ENCODE data around the gene HRH2. TPM values are rescaled to one million over a fixed set of nuclear protein-coding genes. Genes with fewer than 3 reads are reported as not detected.

The HRH2 gene
- total RNA-seq, 4 donors from 2014 or later, result 0.15 to 4.5 (median 1.4) TPM

DNA sequence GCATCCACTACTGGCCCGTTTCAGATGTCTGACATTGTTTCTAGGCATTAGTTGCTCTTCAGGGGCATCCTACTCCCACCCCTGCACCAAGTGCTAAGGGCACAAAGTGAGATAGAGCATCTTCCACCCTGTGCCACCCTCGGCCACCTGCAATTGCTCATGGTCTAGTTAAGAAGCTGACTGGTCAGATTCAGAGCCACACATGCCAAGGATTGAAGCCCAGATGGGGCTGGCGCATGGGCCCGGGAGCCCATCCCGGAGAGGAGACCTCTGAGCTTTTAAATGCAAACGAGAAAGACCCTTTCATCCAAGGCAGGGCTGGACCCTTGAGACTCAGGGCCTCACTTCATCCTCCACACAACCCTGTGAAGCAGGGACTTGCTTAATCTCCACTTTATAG lies 28.5 kb downstream of the HRH2 start:
- Histone ChIP-seq H3K27ac (no peak overlapping the region), H3K4me3 (no peak overlapping the region), H3K27me3 (peaks cover 0 to 58% (median 0%) of the 10 kb centered on the region in 4 donors), H3K9me3 (no peaks in the 10 kb centered on the region), H3K36me3 (no peaks in the 10 kb centered on the region), H3K4me1 (peaks cover 0 to 8% (median 0%) of the 10 kb centered on the region in 3 donors)
- intact Hi-C loops (cut with DNase I), result no loop called here
- TF ChIP-seq CTCF (IDR thresholded peaks at IDR 0.05), result no peak
- no peak for TF ChIP-seq POLR2A (IDR thresholded peaks at IDR 0.05)
- no peak for DNase-seq
- 70 to 82% methylated on average over 4 to 5 of the region's 6 CpGs for WGBS, 2 donors

GRCh38 chr5:175686826-175687225 lies 29.0 kb downstream of the HRH2 start:
- intact Hi-C loops (cut with DNase I), result no loop called here
- Histone ChIP-seq H3K36me3 (no peaks in the 10 kb centered on the region), H3K9me3 (no peaks in the 10 kb centered on the region), H3K27me3 (peaks cover 0 to 60% (median 0%) of the 10 kb centered on the region in 4 donors), H3K4me1 (peaks cover 0 to 8% (median 0%) of the 10 kb centered on the region in 3 donors), H3K27ac (peak overlapping the region in 1 of 4 donors; percentile 26), H3K4me3 (no peak overlapping the region)
- no peak for DNase-seq
- no peak for TF ChIP-seq POLR2A (IDR thresholded peaks at IDR 0.05)
- no peak for TF ChIP-seq CTCF (IDR thresholded peaks at IDR 0.05)
- WGBS, 2 donors, result 73 to 79% methylated on average over 4 to 5 of the region's 9 CpGs

DNA sequence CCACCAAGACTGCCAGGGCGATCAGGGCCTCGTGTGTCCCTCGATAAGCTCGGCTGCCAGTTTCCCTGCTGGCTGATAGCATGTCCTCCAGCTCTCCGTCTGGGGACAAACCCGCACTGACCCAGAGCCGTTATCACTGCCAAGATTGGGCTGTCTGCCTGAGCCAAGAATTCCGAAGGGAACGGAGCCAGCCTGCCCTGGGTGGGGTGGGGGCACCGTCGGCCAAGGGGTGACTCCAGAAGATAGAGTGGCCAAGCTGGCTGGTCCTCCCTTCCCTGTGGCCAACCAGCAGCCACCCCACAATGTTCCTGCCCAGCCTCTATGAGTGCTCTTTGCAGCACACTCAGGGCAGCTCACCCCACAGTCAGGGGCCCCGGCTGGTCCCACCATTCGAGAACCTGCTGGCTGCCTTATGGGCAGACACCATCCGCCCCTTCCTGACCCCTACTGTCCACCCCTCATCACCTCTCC lies 29.4 kb downstream of the HRH2 start:
- Histone ChIP-seq H3K27ac (peak overlapping the region in 1 of 4 donors; percentile 26), H3K9me3 (no peaks in the 10 kb centered on the region), H3K36me3 (no peaks in the 10 kb centered on the region), H3K4me1 (peaks cover 0 to 8% (median 0%) of the 10 kb centered on the region in 3 donors), H3K27me3 (peaks cover 0 to 60% (median 0%) of the 10 kb centered on the region in 4 donors), H3K4me3 (no peak overlapping the region)
- TF ChIP-seq POLR2A (IDR thresholded peaks at IDR 0.05) (no peak), CTCF (IDR thresholded peaks at IDR 0.05) (no peak)
- WGBS, 2 donors, result 90 to 92% methylated on average over 3 to 7 of the region's 14 CpGs
- intact Hi-C loops (cut with DNase I), result no loop called here
- DNase-seq, result no peak

GRCh38 chr5:175688352-175689146 lies 30.7 kb downstream of the HRH2 start:
- Histone ChIP-seq H3K4me1 (peaks cover 0 to 8% (median 0%) of the 10 kb centered on the region in 3 donors), H3K36me3 (no peaks in the 10 kb centered on the region), H3K9me3 (no peaks in the 10 kb centered on the region), H3K27ac (peak overlapping the region in 2 of 4 donors; percentile 39 to 42), H3K4me3 (no peak overlapping the region), H3K27me3 (peaks cover 0 to 70% (median 0%) of the 10 kb centered on the region in 4 donors)
- intact Hi-C loops (cut with DNase I), result no loop called here
- no peak for DNase-seq
- TF ChIP-seq POLR2A (IDR thresholded peaks at IDR 0.05) (no peak), CTCF (IDR thresholded peaks at IDR 0.05) (no peak)
- 51 to 57% methylated on average over 5 of the region's 12 CpGs for WGBS, 2 donors

Data from esophagus squamous epithelium (tissue), 5 donors.